Posterior cingulate gyrus (tissue), 11 donors: Measurements from ENCODE around the gene TJAP1.
"Not testable (repeated sequence)": the region's sequence is repeated elsewhere in the genome, so short reads cannot be mapped to it uniquely, and the experiment has no call there.

ENCODE experiments used
- DNase-seq, 10 donors: peaks; one replicate each; pipeline versions ENCODE4 v3.0.0 to v3.0.0-alpha.2; 2020 to 2021; ENCODE audit warnings: mixed read lengths in 3 of 10
- intact Hi-C: fragments of 100-400 bp; cut with DNase I; formaldehyde crosslinking; loops from one replicate; pipeline ENCODE4 v1.15.1; 2023

TJAP1 gene

DNA sequence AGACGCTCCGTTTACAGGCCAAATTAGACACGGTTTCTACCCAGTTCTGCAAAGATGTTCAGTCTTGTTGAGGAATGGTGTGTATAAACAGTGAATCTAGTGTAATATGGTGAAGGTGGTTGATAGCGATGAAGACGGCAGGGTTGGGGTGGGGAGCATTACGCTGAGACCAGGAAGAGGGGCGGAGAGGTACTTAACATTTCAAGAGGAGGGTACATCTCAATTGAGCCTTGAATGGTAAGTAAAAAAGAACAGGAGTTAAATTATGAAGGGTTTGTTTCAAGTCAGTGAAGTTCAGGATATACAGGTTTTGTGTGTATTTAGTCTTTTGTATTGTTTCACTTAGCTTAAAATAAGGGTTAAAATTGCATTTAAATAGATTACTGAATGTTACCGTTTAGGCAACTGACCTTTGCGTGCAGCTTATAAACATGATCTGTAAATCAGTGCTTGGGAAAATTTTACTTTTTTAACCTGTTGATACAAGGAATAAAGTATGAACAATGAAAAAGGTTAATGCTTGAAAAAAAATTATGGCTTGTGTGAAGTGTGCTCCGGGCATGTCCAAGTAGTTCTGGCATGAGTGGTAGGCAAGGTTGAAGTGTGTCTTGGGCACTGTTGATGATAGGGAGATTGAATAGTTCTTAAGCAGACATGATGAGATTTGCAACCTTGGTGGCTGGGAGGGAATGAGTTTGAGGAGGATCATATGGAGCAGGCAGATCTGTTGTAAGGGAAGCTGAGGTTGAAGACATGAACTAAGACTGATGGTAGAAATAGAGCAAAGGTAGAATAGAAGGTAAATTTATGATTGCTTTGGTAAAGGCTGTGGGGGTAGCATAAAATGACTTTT lies 40.4 kb downstream of the TJAP1 start:
- intact Hi-C loops = loop anchor here (5.0 kb wide), 2 partner anchors 60 to 150 kb away; partner anchors contain the start of genes POLH, XPO5 and ZNF318
- DNase-seq = no peak

DNA sequence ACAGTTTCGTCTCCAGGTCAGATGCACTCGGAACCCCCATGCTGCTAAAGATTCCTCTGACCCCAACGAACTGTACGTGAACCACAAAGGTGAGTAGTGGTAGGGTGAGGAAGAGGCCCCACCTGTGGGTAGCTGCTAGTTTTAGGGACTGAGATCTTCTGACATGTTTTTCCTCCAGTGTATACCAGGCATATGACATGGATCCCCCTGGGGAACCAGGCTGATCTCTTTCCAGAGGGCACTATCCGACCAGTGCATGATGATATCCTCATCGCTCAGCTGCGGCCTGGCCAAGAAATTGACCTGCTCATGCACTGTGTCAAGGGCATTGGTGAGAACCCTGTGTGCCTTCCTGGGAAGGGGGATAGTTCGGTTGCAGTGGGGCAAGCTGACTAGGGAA lies 42.7 kb downstream of the TJAP1 start:
- peak in 2 of 10 donors; percentile 16 to 17 for DNase-seq
- intact Hi-C loops = no loop called here

- peak in 2 of 10 donors; percentile 12 to 16 for DNase-seq
- intact Hi-C loops = no loop called here
Measured at GRCh38 chr6:43521836-43522235, 44.5 kb downstream of the TJAP1 start.

DNA sequence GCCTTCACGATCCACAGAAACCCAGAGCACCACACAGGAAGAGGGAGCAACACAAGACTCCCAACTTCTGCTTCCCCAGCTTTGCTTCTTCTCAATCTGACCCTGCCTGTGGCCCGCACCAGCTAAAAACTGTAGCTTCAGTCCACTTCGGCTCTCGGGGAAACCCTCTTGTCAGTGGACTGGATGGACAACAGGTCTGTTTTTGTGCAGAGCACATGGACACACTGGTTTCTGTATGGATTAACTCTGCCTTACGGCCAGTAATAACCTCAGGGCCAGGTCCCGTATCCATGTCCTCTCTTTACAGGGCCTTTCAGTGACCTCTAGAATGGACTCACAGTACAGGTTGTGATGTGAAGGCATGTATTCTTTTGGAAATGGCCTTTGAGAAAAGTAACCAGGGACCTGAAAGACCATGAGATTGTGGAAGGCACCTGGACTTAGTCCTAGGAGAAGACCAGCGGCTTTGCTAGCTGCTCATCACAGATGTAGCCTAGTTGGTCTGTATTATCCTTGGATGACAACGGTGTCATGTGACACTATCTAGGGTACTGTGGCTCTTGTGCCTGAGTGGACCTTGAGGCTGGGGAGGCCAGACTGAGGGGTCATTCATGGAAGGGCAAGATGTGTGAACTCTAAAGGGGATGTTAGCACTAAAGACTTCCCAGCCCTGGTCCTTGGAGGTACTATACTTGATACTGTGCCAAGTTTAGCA lies 45.3 kb downstream of the TJAP1 start:
- intact Hi-C loops = no loop called here
- peak in 1 of 10 donors; percentile 35 for DNase-seq

GRCh38 chr6:43523284-43523683 lies 45.9 kb downstream of the TJAP1 start:
- peak in 1 of 10 donors; percentile 70 for DNase-seq
- intact Hi-C loops = no loop called here

DNA sequence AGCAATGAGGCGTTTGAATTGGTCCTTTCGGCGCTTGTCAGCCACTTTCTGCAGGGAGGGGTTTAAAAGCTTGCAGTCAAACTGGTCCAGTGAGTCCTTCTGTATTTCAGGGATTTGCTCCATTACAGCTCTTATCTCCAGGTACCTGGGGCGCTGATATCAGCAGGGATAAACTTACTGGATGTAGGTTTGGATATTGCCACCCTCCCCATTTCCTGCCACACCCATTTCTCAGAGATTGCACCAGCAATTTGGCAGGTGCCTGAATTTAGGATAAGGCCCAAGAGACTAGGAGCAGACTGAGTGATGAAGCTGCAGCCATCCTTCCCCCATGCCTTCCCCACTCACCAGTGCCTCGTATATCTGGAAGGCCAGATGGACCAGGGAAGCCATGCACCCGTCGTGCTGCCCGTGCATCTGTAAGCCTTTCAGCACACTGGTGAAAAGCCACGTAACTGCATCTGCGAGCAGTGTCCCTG lies 47.2 kb downstream of the TJAP1 start:
- intact Hi-C loops = no loop called here
- peak in 1 of 10 donors; percentile 23 for DNase-seq

GRCh38 chr6:43532201-43532600 lies 54.8 kb downstream of the TJAP1 start:
- intact Hi-C loops = no loop called here

DNA sequence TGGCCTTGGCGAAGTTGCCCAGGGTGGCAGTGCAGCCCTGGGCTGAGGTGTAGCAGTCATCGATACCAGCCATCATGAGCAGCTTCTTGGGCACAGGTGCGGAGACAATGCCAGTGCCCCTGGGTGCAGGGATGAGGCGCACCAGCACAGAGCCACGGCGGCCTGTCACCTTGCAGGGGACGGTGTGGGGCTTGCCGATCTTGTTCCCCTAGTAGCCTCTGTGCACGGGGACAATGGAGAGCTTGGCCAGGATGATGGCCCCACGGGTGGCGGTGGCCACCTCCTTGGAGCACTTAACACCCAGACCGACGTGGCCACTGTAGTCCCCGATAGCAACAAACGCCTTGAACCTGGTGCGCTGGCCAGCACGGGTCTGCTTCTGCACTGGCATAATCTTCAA lies 61.6 kb downstream of the TJAP1 start:
- intact Hi-C loops, DNase-seq: not testable (repeated sequence)

More at GRCh38 chr6:43532201-43532600, 54.8 kb downstream of the TJAP1 start:
- no peak for DNase-seq

DNA sequence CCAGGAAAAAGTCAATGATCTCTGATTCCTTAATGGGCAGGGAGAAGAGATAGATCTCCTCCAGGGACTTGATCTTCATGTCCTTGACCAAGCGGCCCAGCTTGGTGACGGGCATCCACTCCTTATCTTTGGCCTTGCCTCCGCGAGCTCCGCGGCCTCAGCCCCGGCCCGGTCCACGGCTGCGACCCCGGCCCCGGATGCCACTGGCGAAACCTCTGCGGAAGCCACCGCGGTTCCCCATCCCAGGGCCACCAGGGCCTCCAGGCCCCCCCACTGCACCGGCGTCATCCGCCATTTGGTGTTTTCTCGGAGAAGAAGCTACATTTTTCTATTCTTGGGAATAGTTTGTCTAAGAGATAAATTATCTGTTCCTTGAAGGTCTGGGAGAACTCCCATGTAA lies 62.0 kb downstream of the TJAP1 start:
- DNase-seq, intact Hi-C loops: not testable (repeated sequence)

GRCh38 chr6:43540507-43540906 lies 63.1 kb downstream of the TJAP1 start:
- intact Hi-C loops = no loop called here
- no peak for DNase-seq

GRCh38 chr6:43541774-43542471 lies 64.6 kb downstream of the TJAP1 start:
- intact Hi-C loops = no loop called here
- no peak for DNase-seq

DNA sequence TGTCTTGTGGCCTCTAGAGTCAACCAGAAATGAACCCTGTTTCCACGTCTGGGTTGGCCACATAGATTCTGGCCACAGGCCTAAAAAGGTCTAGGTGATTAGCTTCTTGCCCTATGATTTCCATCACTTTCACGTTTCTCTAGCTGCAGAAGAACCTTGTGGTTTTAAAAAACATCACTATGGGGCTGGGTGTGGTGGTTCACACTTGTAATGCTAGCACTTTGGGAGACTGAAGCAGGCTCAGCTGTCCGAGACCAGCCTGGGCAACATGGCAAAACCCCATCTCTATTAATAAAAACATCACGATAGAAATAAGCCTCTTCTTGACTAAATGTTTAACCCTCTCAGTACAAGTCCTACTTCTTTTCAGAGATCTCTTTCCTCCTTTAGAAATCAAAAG lies 67.1 kb downstream of the TJAP1 start:
- no peak for DNase-seq
- intact Hi-C loops = no loop called here

GRCh38 chr6:43547222-43547621 lies 69.9 kb downstream of the TJAP1 start:
- intact Hi-C loops = no loop called here
- no peak for DNase-seq
